HG03565 (cell line): ENCODE results near the gene CDHR4.
"Not testable (repeated sequence)": the region's sequence is repeated elsewhere in the genome, so short reads cannot be mapped to it uniquely, and the experiment has no call there.

Experiments used
- ATAC-seq: cut with Tn5 transposase; IDR thresholded peaks from one replicate; pipeline ENCODE4 v1.9.1; 2021; ENCODE audit warnings: mild to moderate bottlenecking, moderate library complexity; ENCODE audit not compliant: unreplicated experiment

Gene CDHR4

DNA sequence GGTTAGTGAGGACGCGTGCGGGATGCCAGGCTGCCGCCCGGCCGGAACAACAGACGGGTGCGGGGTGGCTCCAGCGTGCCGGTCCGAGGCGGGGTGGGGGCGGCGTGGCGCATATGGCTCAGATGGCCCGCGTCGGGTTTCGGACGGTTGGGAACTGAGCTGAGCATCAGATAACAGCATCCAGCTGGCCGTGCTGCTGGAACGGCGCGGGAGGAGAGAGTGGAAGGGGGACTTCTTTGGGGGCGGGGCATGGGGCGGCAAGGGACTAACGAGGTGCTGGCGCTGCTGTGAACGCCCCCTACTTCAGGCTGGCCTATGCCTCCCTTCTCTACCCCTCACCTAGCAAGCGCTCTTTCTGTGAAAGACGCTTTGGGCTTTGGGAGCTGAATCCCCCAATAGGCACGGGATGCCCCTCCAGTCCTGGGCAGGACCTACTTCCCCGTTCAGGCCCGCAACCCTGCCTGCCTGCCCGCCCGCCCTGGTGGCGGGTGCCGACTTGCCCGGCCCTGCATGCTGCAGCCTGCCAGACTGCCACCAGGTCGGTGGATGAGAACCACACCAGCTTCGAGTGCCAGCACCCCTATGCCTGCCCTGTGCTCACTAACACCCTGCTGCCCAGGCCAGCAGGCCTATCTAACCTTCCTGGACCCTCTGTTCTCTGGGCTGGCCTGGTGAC, 3.9 kb upstream of the CDHR4 start:
- ATAC-seq = no peak

DNA sequence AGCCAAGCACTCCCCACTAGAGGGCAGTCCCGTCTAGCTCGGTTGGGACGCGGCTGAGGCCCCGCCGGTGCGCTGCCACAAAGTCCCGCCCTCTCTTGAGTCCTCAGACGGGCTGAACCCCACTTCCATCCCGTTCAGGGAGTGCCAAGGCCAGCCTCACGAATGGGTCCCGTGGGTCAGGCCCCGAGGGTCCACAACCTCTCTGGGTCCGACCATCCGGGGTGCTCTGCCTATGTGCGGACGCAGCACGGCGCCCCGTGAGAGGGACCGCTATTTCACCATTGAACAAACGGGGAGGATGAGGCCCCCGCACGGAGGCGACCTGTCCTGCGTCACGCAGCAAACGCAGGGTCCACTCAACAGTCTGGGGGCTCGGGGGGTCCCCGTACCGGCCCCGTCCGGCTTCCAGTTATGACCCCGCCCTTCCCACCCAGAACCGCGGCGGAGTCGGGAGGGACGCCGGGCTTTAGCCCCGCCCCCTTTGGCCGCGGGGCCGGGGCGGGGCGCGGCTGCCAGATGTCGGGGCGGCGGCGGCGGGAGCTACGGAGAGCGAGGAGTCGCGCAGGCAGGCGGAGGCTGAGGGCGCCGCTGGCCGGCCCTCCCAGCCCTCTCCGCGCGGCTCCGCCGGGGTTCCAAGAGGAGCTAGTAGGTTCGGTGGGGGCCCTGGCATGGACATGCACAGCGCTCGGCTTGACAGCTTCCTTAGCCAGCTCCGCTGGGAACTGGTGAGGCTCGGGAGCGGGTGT, 3.2 kb upstream of the CDHR4 start, which contains the start of gene INKA1:
TSS of gene INKA1 (plus strand) at position 543 of the 746 bp plus-strand sequence. CDS start at position 675, 132 bp downstream.
- peak; percentile 41 for ATAC-seq

DNA sequence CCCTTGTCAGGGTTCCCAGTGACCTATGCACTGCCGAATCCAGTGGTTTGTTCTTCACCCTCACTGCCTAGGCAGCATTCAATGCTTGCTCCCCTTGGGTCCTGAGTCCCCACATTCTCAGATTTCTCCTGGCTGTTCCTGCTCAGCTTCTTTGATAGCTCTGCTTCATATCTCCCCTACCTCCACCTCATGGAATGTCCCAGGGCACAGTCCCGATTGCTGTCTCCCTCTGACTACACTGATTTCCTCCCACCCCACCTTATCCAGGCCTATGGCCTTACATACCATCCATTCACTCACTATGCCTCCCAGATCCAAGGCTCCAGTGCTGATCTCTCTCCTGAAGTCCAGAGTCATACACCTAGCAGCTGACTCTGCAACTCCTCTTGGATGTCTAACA, 1.5 kb upstream of the CDHR4 start:
- ATAC-seq = no peak

DNA sequence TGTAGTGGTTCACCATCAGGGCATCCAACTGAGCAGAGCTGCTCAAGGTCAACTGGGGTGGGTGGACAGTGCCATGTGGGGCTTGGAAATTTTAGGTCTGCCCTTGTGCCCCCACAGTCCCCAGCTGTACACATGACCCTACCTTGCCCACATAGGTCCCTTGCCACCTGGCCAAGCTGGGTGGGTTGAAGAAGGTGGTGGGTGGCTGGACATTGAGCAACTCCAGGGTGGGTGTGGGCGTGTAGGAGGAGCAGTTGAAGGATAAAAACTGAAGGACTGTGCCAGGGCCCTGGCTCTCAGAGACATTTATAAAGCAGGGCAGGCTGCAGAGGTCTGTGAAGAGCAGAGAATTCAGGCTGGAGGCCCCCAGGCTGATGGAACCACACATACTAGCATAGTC, 568 bp downstream of the CDHR4 start:
- no peak for ATAC-seq

DNA sequence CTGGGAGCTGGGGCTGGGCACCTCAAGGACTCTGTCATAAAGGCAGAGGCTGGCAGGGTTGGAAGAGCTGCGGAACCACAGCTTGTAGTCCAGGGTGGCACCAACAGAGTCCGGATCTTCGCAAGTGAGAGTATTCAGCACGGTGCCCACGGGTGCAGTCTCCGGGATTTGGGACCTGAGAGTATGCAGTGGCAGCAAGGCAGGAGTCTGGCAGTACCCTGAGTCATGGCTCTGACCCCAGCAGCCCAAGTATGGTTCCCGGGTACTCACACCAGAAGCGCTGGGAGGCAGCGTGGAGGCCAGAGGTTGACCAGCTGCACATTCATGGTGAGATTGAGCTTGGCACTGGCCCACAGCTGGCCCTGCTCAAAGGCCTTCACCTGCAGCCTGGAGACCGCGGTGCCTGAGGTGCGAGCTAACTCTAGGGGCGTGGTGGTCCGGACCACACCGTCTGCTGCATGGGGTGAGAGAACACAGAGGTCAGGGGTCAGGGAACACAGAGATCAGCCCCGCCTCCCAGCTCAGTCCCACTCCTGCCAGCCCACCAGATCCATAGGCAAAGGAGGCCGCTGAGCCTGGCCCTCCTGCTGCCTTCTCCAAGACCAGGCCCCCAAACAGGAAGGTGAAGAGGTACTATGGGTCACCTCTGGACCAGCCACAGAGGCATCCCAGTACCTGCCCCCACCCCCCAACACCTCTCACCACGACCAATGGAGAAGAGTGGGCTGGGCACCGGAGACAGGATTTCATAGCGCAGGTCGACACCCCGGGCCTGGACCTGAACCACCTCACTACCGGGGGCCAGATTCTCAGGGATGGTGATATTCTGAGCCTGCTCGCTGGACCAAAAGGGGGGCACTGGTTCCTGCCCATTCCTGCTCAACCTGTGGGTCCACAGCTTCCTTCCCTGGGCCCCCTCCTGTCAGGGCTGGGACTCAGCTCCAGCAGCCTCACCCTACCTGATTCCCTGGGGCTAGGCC, 4.5 kb downstream of the CDHR4 start:
- ATAC-seq = no peak

DNA sequence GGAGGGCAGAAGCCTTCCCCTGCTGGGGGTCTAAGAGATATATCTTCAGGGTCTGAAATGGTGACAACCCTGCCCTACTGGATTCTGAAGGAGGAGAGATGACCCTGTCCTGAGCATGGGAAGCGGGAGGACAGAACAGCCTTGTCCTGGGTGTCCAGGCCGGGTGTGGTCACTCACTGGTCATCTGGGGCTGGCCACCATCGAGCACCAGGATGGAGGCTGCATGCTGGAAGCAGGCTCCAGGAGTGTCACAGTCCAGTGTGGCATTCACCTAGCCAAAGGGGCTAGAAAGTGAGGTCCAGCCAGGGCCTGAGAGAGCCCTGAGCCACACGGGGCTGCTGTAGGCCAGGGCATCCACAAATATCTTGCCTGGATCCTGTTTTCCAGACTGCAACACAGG, 5.2 kb downstream of the CDHR4 start:
- ATAC-seq = no peak

DNA sequence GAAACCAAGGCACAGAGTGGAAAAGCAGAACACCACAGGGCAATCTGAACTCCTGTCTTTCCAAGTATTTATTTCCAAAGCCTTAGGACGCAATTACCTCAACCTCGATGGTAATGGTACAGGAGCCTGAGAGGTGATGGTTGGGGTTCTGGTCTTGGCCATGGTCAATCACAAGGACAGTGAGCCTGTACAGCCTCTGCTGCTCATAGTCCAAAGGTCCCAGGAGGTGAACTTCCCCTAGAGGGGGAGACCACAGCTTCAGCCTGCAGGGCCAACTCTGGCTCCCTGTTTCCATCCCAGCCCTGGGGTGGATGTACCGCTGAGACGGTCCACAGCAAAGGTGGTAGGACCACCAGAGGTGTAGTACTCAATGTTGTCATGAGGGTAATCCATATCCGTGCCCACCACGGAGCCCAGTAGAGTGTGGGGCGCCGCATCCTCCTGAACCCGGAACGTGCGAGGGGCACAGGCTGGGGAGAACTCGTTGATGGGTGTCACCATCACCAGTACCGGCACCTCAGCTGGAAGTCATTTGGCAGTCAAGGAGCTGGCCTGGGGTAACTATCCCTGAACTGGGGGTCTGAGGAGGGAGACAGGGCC, 6.1 kb downstream of the CDHR4 start:
- ATAC-seq = no peak

DNA sequence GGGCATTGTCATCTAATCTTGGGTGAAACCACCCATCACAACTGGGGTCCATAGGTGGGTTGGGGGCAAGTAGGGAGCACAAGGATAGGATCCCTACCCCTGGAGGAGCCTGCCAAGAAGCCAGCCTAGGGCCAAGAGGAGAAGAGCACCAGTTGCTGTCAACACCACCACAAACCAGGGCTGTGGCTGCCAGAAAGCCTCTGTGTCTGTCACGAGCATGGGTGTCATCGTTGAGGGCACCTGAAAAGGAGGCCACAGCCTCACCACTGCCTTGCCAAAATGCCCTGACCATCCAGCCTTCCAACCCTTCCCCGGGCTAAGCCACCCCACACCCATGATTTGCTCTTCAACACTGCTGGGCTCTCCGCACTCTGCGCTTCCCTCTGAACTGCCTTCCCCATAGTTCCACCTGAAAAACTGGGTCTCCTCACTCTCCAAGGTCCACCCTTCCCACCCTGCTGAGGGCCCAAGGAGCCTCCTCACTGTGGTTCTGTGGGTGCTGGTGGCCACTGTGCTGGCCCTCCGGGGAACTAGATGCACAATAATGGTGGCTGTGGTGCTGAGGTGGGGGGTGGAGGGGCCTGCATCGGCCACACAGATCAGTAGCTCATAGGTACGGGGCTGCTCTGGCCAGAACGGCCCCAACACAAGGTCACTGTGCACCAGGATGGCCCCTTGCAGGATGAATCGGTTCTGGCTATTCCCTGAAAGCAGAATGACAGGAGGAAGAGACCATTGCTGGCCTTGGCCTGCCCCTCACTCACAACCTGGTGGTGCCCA, 7.1 kb downstream of the CDHR4 start:
- no peak for ATAC-seq

DNA sequence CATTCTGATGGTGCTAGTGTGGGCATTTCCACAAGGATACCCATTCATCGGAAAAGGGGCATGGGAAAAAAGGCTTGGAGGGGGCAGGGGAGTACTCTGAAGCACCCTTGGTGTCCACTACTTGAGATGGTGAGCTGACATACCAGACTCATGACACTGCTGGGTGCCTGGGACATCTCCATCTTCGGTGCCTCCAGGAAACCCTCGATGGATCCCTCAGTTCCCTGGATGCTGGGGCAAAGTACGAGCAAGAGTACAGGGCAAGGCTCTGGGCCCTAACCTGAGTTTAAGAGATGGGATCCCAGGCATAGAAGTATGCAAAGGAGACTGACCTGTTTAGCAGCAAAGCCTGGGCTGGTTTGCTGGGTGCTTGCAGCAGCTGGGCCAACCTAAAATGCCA, 8.1 kb downstream of the CDHR4 start:
- no peak for ATAC-seq

DNA sequence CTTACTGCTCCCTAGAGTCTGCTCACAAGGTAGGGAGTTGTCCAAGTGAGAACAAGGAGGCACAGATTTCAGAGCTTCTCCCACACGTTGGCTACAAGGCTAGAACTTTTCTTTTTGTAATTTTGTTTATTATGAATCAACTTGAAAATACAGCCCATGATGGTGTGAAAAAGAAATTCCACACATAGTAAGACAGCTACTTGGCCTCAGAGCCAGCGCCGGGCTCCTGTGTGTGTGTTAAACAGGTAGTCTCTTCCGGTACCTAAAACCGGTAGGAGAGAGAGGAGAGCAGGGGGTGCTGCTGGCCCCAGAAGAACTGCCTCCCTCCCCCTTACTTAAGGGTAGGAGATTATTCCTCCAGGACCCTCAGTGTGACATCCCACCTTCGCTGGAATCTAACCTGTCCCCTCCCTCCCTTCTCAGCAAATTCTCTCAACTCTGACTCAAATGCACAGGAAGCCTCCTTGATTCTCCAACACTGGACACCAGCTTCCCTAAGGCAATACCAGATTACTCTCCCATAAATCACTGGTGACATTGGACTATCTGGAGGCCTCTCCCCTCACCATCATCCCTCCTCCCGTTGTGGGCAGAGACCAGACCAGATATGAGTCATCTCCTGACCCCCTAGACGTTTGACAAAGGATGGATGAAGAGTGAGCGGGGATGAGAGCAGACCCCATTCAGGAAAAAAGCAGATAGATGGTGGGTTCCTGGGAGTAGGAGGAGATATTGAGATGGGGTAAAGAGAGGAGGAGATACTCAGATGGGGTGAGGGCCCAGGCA, 8.9 kb downstream of the CDHR4 start:
- no peak for ATAC-seq

DNA sequence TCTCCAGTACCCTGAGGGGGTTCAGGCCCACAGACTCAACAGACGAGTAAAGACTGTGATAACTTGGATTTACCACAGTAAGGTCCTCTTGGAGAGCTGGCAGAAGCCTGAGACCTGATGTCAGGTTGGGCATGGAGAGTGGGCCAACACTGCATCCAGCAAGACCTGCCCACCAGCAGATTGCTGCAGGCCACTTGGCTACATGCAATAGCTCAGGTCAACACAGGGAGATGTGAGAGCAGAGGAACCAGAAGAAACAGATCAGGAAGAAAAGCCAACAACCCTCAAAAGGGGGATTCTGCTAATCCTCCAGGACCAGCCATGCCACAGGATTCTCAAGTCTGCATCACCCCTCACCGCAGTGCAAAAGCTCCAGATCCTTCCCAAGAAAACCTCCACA, 11.6 kb downstream of the CDHR4 start:
- no peak for ATAC-seq

DNA sequence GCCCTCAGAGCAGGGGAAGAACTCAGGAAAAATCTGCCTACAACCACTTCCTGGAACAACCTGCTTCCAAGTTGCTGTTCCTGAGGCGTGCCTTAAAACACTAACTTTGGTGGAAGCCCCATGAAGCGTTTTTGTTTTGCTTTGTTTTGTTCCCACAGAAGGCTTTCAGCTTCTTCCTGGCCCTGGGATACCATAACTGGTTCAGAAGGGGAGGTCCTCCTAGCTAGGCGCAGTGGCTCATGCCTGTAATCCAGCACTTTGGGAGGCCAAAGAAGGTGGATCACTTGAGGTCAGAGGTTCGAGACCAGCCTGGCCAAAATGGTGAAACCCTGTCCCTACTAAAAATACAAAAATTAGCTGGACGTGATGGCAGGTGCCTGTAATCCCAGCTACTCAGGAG, 12.1 kb downstream of the CDHR4 start:
- no peak for ATAC-seq

DNA sequence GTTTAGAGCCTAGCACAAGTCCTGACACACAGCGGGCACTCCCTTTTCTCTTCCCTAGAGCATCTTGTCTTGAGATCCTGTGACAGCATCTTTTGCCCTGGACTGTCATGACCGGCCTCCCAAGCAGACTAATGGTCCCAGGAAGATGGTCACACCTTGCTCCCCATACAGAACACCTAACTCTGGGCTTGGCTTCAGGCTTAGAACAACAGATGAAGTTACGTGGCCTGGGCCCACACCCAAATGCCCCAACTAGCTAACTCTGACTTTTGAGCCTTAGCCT, 12.6 kb downstream of the CDHR4 start:
- ATAC-seq = no peak

DNA sequence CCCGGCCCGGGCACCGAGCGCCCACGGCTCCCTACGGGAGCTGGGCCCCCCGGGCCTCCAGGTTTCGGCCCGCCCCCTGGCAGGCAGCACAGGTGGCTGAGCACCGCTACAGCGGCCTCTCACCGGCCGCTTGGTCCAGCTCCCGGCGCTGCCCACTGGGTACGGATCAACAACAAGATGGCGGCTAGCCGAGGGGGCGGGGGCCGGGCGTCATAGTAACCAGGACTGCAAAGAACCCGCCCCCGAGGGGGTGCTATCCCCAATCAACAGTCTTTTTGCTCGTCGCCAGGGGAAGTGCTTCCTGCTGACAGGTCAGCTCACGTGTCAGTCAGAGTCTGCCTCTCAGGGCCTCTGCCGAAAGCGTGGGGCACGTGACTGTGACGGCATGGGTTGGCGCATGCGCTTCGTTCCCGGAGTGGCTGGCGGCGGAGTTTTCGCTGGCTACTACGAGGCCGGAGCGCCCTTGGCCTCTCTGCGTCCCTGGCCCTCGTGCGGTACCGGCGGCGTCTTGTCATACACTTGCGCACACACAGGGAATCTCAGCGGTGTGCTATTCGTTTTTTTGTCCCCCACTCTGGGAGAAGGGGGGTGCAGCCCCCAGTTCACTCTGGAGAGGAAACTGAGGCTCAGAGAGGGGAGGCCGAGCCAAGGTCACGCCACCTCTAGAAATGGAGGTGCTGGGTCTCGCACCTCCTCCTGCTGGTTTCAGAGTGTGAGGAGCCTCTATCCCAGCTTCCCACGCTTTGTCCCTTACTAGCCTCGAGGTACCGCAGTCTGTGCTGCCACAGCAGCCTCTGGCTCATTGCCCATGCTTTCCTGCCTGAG, 13.1 kb downstream of the CDHR4 start, which contains the start of gene IP6K1:
TSS of gene IP6K1 (minus strand) at position 186 of the 825 bp plus-strand sequence. CDS start 38,502 bp downstream, outside the sequence.
- peak; percentile 99 for ATAC-seq

DNA sequence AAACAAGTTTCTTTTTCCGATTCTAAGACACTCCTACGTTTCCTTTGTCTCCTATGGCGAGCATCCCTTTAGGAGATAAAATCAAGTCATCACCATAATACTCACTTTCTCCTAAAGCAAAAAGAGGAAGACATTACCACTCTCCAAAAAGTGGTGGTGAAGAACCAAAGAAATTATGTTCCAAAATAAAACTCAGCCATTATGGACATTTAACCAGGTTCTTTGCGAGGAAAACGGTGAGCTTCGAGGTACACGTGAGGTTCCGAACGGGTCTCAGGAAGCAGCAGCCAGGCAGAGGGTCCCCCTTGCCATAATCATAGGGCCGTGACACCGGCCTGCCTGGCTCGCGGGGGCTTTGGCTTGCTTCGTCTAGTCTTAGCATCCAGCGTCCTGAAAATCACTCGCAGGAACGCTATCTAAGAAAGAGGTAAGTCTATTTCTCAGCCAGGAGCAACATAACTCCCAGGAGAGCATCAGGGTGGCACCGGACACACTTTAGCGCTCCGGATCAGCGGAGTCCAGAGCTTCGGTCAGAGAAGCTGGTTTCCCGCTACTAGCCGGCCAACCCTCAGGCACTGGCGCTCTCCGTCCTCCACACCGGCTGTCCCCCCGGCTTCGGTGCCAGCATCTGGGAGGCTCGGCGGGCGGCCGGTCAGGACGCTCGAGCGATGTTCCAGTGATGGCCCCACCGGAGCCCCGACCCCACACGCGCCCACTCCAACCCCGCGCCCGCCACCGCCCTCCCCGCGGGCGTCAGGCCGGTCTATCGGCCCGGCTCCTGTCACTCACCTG, 13.9 kb downstream of the CDHR4 start:
- ATAC-seq = peak; percentile 24

DNA sequence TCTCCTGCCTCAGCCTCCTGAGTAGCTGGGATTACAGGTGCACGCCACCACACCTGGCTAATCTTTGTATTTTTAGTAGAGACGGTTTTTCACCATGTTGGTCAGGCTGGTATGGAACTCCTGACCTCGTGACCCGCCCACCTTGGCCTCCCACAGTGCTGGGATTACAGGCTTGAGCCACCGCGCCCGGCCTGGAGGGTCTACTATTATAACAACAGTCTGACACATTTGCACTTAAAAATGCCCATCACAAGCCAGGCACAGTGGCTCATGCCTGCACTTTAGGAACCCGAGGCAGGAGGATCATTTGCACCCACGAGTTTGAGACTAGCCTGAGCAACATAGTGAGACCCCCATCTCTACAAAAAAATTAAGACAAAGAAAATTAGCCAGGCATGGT, 17.4 kb downstream of the CDHR4 start:
- not testable (repeated sequence) for ATAC-seq

DNA sequence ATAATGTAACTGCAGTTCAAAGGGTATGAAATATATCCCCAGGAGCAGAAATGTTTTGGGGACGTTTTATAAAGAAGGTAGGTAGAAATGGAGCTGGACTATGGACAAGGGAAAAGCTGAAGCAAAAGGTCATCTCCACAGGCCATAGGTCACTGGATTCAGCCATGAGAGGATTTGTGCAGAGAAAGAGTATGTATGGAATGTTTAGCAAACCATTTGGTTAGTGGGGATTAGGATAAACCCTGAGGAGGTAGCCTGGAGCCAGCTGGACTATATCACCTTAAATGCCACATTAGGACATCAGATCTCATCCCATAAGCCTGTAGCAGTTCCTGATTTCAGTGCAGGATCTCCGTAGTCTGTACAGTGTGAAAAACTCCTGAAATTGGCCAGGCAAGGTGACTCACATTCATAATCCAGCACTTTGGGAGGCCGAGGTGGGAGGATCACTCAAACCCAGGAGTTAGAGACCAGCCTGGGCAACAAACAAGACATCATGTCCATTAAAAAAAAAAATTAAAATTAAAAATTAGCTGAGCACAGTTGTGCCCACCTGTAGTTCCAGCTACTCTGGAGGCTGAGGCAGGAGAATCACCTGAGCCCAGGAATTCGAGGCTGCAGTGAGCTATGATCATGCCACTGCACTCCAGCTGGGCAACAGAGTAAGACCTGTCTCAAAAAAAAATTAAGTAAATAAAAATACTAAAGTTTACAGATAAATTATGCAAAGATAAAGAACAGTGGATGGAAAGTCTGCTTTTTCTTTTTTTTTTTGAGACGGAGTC, 18.1 kb downstream of the CDHR4 start:
- ATAC-seq = no peak
